ENCODE data around the gene IGLL1. TPM values are rescaled to one million over a fixed set of nuclear protein-coding genes. Genes with fewer than 3 reads are reported as not detected.
"Not testable (repeated sequence)": the region's sequence is repeated elsewhere in the genome, so short reads cannot be mapped to it uniquely, and the experiment has no call there.

The IGLL1 gene
- polyA plus RNA-seq, 4 donors = 0.51 to 1.5 (median 0.96) TPM

- DNase-seq (ENCODE audit: low read depth in 4 of 4, low spot score in 2 of 4) = not testable (repeated sequence)
Observed at GRCh38 chr22:23543506-23544000, 36.5 kb downstream of the IGLL1 start.

GRCh38 chr22:23542933-23543332 lies 37.2 kb downstream of the IGLL1 start:
- no peak for DNase-seq (ENCODE audit: low read depth in 4 of 4, low spot score in 2 of 4)

- DNase-seq (ENCODE audit: low read depth in 4 of 4, low spot score in 2 of 4) = not testable (repeated sequence)
Observed at GRCh38 chr22:23542391-23542790, 37.7 kb downstream of the IGLL1 start.

GRCh38 chr22:23541849-23542281 lies 38.2 kb downstream of the IGLL1 start:
- DNase-seq (ENCODE audit: low read depth in 4 of 4, low spot score in 2 of 4) = not testable (repeated sequence)

GRCh38 chr22:23540837-23541236 lies 39.3 kb downstream of the IGLL1 start:
- not testable (repeated sequence) for DNase-seq (ENCODE audit: low read depth in 4 of 4, low spot score in 2 of 4)

- DNase-seq (ENCODE audit: low read depth in 4 of 4, low spot score in 2 of 4) = not testable (repeated sequence)
Observed at GRCh38 chr22:23539839-23540198, 40.3 kb downstream of the IGLL1 start.

- no peak for DNase-seq (ENCODE audit: low read depth in 4 of 4, low spot score in 2 of 4)
Observed at GRCh38 chr22:23539135-23539838, 40.8 kb downstream of the IGLL1 start.

- DNase-seq (ENCODE audit: low read depth in 4 of 4, low spot score in 2 of 4) = not testable (repeated sequence)
Observed at GRCh38 chr22:23538696-23539030, 41.4 kb downstream of the IGLL1 start.

- DNase-seq (ENCODE audit: low read depth in 4 of 4, low spot score in 2 of 4) = not testable (repeated sequence)
Observed at GRCh38 chr22:23537830-23538695, 42.0 kb downstream of the IGLL1 start.

GRCh38 chr22:23537416-23537815 lies 42.7 kb downstream of the IGLL1 start:
- DNase-seq (ENCODE audit: low read depth in 4 of 4, low spot score in 2 of 4) = no peak

GRCh38 chr22:23536821-23537345 lies 43.2 kb downstream of the IGLL1 start:
- no peak for DNase-seq (ENCODE audit: low read depth in 4 of 4, low spot score in 2 of 4)

GRCh38 chr22:23535790-23536661 lies 44.1 kb downstream of the IGLL1 start:
- not testable (repeated sequence) for DNase-seq (ENCODE audit: low read depth in 4 of 4, low spot score in 2 of 4)

- no peak for DNase-seq (ENCODE audit: low read depth in 4 of 4, low spot score in 2 of 4)
Observed at GRCh38 chr22:23534851-23535717, 45.0 kb downstream of the IGLL1 start.

- no peak for DNase-seq (ENCODE audit: low read depth in 4 of 4, low spot score in 2 of 4)
Observed at GRCh38 chr22:23534201-23534850, 45.8 kb downstream of the IGLL1 start.

- DNase-seq (ENCODE audit: low read depth in 4 of 4, low spot score in 2 of 4) = no peak
Observed at GRCh38 chr22:23533771-23534191, 46.3 kb downstream of the IGLL1 start.

GRCh38 chr22:23533328-23533762 lies 46.7 kb downstream of the IGLL1 start:
- no peak for DNase-seq (ENCODE audit: low read depth in 4 of 4, low spot score in 2 of 4)

GRCh38 chr22:23532731-23533130 lies 47.4 kb downstream of the IGLL1 start:
- DNase-seq (ENCODE audit: low read depth in 4 of 4, low spot score in 2 of 4) = no peak

- no peak for DNase-seq (ENCODE audit: low read depth in 4 of 4, low spot score in 2 of 4)
Observed at GRCh38 chr22:23531966-23532705, 48.0 kb downstream of the IGLL1 start.
